Anterior cingulate cortex (tissue), 58 donors: ENCODE measurements around the gene FXYD2.
A peak's percentile ranks its signal among the peaks of the same experiment; 100 is the strongest.
"Not testable (repeated sequence)": the region's sequence is repeated elsewhere in the genome, so short reads cannot be mapped to it uniquely, and the experiment has no call there.

Experiments used
- DNase-seq, 58 donors: peaks; one replicate each; lab custom pipeline; 2025; lab: John Stamatoyannopoulos, UW

FXYD2 gene

GRCh38 chr11:117823294-117823945 is 1.1 kb downstream of the FXYD2 start:
- DNase-seq, result no peak

GRCh38 chr11:117822074-117823033 is 2.2 kb downstream of the FXYD2 start:
- DNase-seq, result peak in 20 of 58 donors; percentile 6 to 53 (median 21)

- DNase-seq, result no peak
Observed at GRCh38 chr11:117821431-117821830, 3.1 kb downstream of the FXYD2 start.

- no peak for DNase-seq
Observed at GRCh38 chr11:117820516-117820915, 4.0 kb downstream of the FXYD2 start.

GRCh38 chr11:117820071-117820470 is 4.5 kb downstream of the FXYD2 start:
- DNase-seq, result no peak

GRCh38 chr11:117819096-117820040 is 5.2 kb downstream of the FXYD2 start:
- DNase-seq, result peak in 42 of 58 donors; percentile 3 to 62 (median 30)

- DNase-seq, result no peak
Observed at GRCh38 chr11:117818041-117818873, 6.3 kb downstream of the FXYD2 start.

GRCh38 chr11:117817368-117818040 is 7.0 kb downstream of the FXYD2 start:
- DNase-seq, result peak in 56 of 58 donors; percentile 30 to 92 (median 70)

GRCh38 chr11:117816846-117817367 is 7.6 kb downstream of the FXYD2 start:
- no peak for DNase-seq

GRCh38 chr11:117816151-117816741 is 8.3 kb downstream of the FXYD2 start:
- DNase-seq, result peak in 2 of 58 donors; percentile 29 to 37

- DNase-seq, result peak in 4 of 58 donors; percentile 10 to 56 (median 15)
Observed at GRCh38 chr11:117815262-117815803, 9.2 kb downstream of the FXYD2 start.

GRCh38 chr11:117814766-117815261 is 9.7 kb downstream of the FXYD2 start:
- DNase-seq, result peak in 22 of 58 donors; percentile 8 to 87 (median 30)

GRCh38 chr11:117814204-117814765 is 10.3 kb downstream of the FXYD2 start:
- no peak for DNase-seq

GRCh38 chr11:117810056-117810451 is 14.5 kb downstream of the FXYD2 start:
- not testable (repeated sequence) for DNase-seq

GRCh38 chr11:117809236-117810055 is 15.1 kb downstream of the FXYD2 start:
- peak in 55 of 58 donors; percentile 35 to 87 (median 71) for DNase-seq

GRCh38 chr11:117808784-117809183 is 15.8 kb downstream of the FXYD2 start:
- DNase-seq, result no peak
